ENCODE data around the gene SEMA4G.

The SEMA4G gene

GRCh38 chr10:101002456-101002855, 33.2 kb downstream of the SEMA4G start:
- TF ChIP-seq EZH2phosphoT487 (IDR thresholded peaks at IDR 0.05; ENCODE audit: borderline replicate concordance) = no peak
- TF ChIP-seq, protein P1, sequence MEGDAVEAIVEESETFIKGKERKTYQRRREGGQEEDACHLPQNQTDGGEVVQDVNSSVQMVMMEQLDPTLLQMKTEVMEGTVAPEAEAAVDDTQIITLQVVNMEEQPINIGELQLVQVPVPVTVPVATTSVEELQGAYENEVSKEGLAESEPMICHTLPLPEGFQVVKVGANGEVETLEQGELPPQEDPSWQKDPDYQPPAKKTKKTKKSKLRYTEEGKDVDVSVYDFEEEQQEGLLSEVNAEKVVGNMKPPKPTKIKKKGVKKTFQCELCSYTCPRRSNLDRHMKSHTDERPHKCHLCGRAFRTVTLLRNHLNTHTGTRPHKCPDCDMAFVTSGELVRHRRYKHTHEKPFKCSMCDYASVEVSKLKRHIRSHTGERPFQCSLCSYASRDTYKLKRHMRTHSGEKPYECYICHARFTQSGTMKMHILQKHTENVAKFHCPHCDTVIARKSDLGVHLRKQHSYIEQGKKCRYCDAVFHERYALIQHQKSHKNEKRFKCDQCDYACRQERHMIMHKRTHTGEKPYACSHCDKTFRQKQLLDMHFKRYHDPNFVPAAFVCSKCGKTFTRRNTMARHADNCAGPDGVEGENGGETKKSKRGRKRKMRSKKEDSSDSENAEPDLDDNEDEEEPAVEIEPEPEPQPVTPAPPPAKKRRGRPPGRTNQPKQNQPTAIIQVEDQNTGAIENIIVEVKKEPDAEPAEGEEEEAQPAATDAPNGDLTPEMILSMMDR (conservative IDR thresholded peaks at IDR 0.05; ENCODE audit: low read length) = no peak

GRCh38 chr10:101003639-101004206, 34.4 kb downstream of the SEMA4G start:
- Histone ChIP-seq H3K4me2 (ENCODE audit: low read depth, low read length, poor library complexity, severe bottlenecking) (no peak overlapping the region), H3K27me3 (ENCODE audit: insufficient read depth, low read length, poor library complexity, severe bottlenecking) (no peaks in the 10 kb centered on the region), H2AFZ (ENCODE audit: low read length) (no peak overlapping the region), H3K79me2 (ENCODE audit: insufficient read depth, low read length) (peaks cover 37% of the 10 kb centered on the region), H3K4me1 (ENCODE audit: insufficient read depth, low read length, poor library complexity, severe bottlenecking) (peaks cover 20% of the 10 kb centered on the region), H3F3A (ENCODE audit: low read depth) (no peaks in the 10 kb centered on the region), H3K9me3 (ENCODE audit: insufficient read depth, low read depth, low read length) (no peaks in the 10 kb centered on the region), H3K4me3 (ENCODE audit: low read length, poor library complexity, severe bottlenecking) (no peak overlapping the region), H3K9ac (ENCODE audit: low read depth, low read length, poor library complexity, severe bottlenecking) (no peak overlapping the region), H3K36me3 (ENCODE audit: insufficient read depth, low read length) (peaks cover 12% of the 10 kb centered on the region; the same call in 1 of the 2 replicates), H3K9me2 (replicated peaks; ENCODE audit: low read depth, low read length) (no peaks in the 10 kb centered on the region), H4K20me1 (ENCODE audit: insufficient read depth, low read length, poor library complexity, severe bottlenecking) (peaks cover 4% of the 10 kb centered on the region)
- TF ChIP-seq EZH2phosphoT487 (IDR thresholded peaks at IDR 0.05; ENCODE audit: borderline replicate concordance) = no peak
- TF ChIP-seq, protein P1 (conservative IDR thresholded peaks at IDR 0.05; ENCODE audit: low read length) = no peak

More at GRCh38 chr10:101002456-101002855, 33.2 kb downstream of the SEMA4G start:
- H3K9me3 ChIP-seq (ENCODE audit: insufficient read depth, low read depth, low read length) = no peaks in the 10 kb centered on the region
- H3K4me2 ChIP-seq (ENCODE audit: low read depth, low read length, poor library complexity, severe bottlenecking) = no peak overlapping the region
- peaks cover 4% of the 10 kb centered on the region for H4K20me1 ChIP-seq (ENCODE audit: insufficient read depth, low read length, poor library complexity, severe bottlenecking)
- peak overlapping the region; percentile 92 for H3K9ac ChIP-seq (ENCODE audit: low read depth, low read length, poor library complexity, severe bottlenecking)
- no peaks in the 10 kb centered on the region for H3K27me3 ChIP-seq (ENCODE audit: insufficient read depth, low read length, poor library complexity, severe bottlenecking)
- H3K79me2 ChIP-seq (ENCODE audit: insufficient read depth, low read length) = peaks cover 43% of the 10 kb centered on the region
- H3K4me3 ChIP-seq (ENCODE audit: low read length, poor library complexity, severe bottlenecking) = no peak overlapping the region
- H3K36me3 ChIP-seq (ENCODE audit: insufficient read depth, low read length) = peaks cover 12% of the 10 kb centered on the region; the same call in 1 of the 2 replicates
- peaks cover 25% of the 10 kb centered on the region for H3K4me1 ChIP-seq (ENCODE audit: insufficient read depth, low read length, poor library complexity, severe bottlenecking)
- no peaks in the 10 kb centered on the region for H3F3A ChIP-seq (ENCODE audit: low read depth)
- H2AFZ ChIP-seq (ENCODE audit: low read length) = no peak overlapping the region
- no peaks in the 10 kb centered on the region for H3K9me2 ChIP-seq (replicated peaks; ENCODE audit: low read depth, low read length)

DNA sequence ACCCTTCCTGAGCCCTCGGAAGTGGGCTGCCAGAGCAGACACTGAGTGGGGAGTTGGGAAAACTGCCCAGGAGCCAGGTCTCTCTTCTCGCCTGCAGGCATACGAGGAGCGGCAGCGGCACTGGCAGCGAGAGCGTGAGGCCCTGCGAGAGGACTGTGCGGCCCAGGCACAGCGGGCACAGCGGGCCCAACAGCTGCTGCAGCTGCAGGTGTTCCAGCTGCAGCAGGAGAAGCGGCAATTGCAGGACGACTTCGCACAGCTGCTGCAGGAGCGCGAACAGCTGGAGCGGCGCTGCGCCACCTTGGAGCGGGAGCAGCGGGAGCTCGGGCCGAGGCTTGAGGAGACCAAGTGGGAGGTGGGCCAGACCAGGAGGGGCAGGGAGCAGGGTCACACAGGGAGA, 36.1 kb downstream of the SEMA4G start:
- H3K9me3 ChIP-seq (ENCODE audit: insufficient read depth, low read depth, low read length) = no peaks in the 10 kb centered on the region
- no peak overlapping the region for H2AFZ ChIP-seq (ENCODE audit: low read length)
- no peaks in the 10 kb centered on the region for H3K9me2 ChIP-seq (replicated peaks; ENCODE audit: low read depth, low read length)
- no peak overlapping the region for H3K9ac ChIP-seq (ENCODE audit: low read depth, low read length, poor library complexity, severe bottlenecking)
- H3K27me3 ChIP-seq (ENCODE audit: insufficient read depth, low read length, poor library complexity, severe bottlenecking) = no peaks in the 10 kb centered on the region
- peaks cover 18% of the 10 kb centered on the region for H3K4me1 ChIP-seq (ENCODE audit: insufficient read depth, low read length, poor library complexity, severe bottlenecking)
- H3K4me3 ChIP-seq (ENCODE audit: low read length, poor library complexity, severe bottlenecking) = no peak overlapping the region
- peaks cover 12% of the 10 kb centered on the region; the same call in 1 of the 2 replicates for H3K36me3 ChIP-seq (ENCODE audit: insufficient read depth, low read length)
- TF ChIP-seq, protein P1 (conservative IDR thresholded peaks at IDR 0.05; ENCODE audit: low read length) = no peak
- TF ChIP-seq EZH2phosphoT487 (IDR thresholded peaks at IDR 0.05; ENCODE audit: borderline replicate concordance) = no peak
- peaks cover 4% of the 10 kb centered on the region for H4K20me1 ChIP-seq (ENCODE audit: insufficient read depth, low read length, poor library complexity, severe bottlenecking)
- no peak overlapping the region for H3K4me2 ChIP-seq (ENCODE audit: low read depth, low read length, poor library complexity, severe bottlenecking)
- no peaks in the 10 kb centered on the region for H3F3A ChIP-seq (ENCODE audit: low read depth)
- peaks cover 29% of the 10 kb centered on the region for H3K79me2 ChIP-seq (ENCODE audit: insufficient read depth, low read length)
